Endothelial cell of umbilical vein (primary cell): ENCODE data around the gene ADGRG3.

Experiments
- EZH2 ChIP-seq: IDR thresholded peaks from 2 replicates; pipeline ENCODE4 v1.6.1; 2012; ENCODE audit warnings: borderline replicate concordance, low read depth, mild to moderate bottlenecking, moderate library complexity, low read length, inconsistent platforms; ENCODE audit not compliant: severe bottlenecking
- FOS ChIP-seq: IDR thresholded peaks from 2 replicates; pipeline ENCODE4 v1.6.1; 2011; ENCODE audit warnings: mild to moderate bottlenecking, low read length, moderate library complexity, borderline replicate concordance; ENCODE audit not compliant: insufficient read depth
- POLR2A ChIP-seq: IDR thresholded peaks from 2 replicates; pipeline ENCODE4 v1.6.1; 2012; ENCODE audit warnings: low read depth, mild to moderate bottlenecking, control low read depth, low read length
- POLR2AphosphoS5 ChIP-seq: IDR thresholded peaks from 2 replicates; pipeline ENCODE4 v1.6.1; 2012; ENCODE audit warnings: low read depth, mild to moderate bottlenecking, control low read depth, low read length, moderate library complexity; ENCODE audit not compliant: insufficient read depth
- TF ChIP-seq, protein P1 (sequence below), 2 donors: IDR thresholded peaks; 1 replicate in 1 of 2; 2 replicates in 1 of 2; pipeline ENCODE4 v1.5.1; 2011; ENCODE audit warnings: low read length in 2 of 2, mild to moderate bottlenecking in 2 of 2, moderate library complexity in 2 of 2, control low read depth in 1 of 2, inconsistent platforms in 1 of 2, low read depth in 1 of 2; ENCODE audit not compliant: insufficient read depth in 1 of 2; ENCODE audit errors: extremely low read depth in 1 of 2

DNA sequence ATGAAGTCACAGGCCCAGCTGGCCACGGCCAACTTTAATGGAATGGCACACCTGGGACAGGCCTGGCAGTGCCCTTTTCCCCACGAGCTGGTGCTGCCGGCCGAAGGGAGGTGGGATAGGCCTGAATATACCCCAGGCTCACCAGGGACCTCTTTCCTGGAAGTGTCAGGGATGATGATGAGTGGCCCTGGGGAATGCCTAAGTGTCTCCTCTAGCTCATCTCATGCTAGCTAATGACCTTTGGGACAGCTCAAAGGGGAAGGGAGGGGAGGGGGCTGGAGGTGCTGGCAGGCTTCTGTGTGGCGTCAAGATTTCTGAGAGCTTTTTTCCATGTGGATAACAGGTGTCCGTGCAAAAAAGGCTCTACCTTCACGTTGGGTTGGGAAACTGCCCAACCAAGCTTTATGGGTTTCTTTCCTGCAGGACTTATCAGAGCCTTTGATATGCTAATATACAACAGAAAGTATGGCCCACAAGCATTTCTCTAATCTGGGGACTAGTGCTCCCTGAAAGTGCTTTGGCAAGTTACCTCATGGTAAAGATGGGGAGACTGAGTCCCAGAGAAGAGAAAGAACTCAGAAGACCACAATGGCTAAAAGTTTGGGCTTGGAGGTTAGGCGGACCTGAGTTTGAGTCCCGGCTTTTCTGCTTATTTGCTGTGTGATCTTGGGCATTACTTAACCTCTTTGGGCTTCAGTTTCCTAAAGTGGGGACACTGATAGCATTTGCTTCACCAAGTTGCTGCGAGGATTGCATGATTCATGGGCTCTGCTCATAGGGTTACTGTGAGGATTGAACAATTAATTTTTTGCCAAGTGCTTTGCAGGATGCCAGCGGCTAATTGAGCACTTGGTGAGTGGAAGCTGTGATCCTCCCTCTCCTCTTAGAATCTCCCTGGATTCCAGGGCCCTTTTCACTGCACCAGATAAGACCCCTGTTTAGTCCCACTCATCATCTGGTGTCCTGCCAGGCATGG lies 25.7 kb upstream of the ADGRG3 start:
- TF ChIP-seq POLR2A (no peak), EZH2 (no peak), POLR2AphosphoS5 (no peak), FOS (no peak)
- TF ChIP-seq, protein P1, sequence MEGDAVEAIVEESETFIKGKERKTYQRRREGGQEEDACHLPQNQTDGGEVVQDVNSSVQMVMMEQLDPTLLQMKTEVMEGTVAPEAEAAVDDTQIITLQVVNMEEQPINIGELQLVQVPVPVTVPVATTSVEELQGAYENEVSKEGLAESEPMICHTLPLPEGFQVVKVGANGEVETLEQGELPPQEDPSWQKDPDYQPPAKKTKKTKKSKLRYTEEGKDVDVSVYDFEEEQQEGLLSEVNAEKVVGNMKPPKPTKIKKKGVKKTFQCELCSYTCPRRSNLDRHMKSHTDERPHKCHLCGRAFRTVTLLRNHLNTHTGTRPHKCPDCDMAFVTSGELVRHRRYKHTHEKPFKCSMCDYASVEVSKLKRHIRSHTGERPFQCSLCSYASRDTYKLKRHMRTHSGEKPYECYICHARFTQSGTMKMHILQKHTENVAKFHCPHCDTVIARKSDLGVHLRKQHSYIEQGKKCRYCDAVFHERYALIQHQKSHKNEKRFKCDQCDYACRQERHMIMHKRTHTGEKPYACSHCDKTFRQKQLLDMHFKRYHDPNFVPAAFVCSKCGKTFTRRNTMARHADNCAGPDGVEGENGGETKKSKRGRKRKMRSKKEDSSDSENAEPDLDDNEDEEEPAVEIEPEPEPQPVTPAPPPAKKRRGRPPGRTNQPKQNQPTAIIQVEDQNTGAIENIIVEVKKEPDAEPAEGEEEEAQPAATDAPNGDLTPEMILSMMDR (IDR thresholded peaks at IDR 0.05; ENCODE audit: extremely low read depth in 1 of 2, insufficient read depth in 1 of 2, low read depth in 1 of 2, low read length in 2 of 2) = no peak
